GM12878 (cell line): ENCODE data around the gene ARHGAP26. TPM values are rescaled to one million over a fixed set of nuclear protein-coding genes. Genes with fewer than 3 reads are reported as not detected.
A peak's percentile ranks its signal among the peaks of the same experiment; 100 is the strongest.

Experiments
- ASH2L ChIP-seq: fragments of 300-600, 200-600 bp; sonication (generic); IDR thresholded peaks from 2 replicates; pipeline ENCODE4 v1.6.1; 2017; ENCODE audit warnings: low read depth, mild to moderate bottlenecking, borderline replicate concordance
- CHD4 ChIP-seq: fragments of 200-600 bp; sonication (generic); IDR thresholded peaks from 2 replicates; pipeline ENCODE4 v1.6.1; 2016; ENCODE audit warnings: mild to moderate bottlenecking
- CTCF ChIP-seq, 3 experiments: IDR thresholded peaks in 2 of 3; conservative IDR thresholded peaks in 1 of 3; 2 replicates each; pipeline ENCODE4 v1.5.1; 2011; ENCODE audit warnings: low read depth in 3 of 3, low read length in 3 of 3, mild to moderate bottlenecking in 3 of 3, control low read depth in 2 of 3, moderate library complexity in 2 of 3, inconsistent platforms in 1 of 3, mixed read lengths in 1 of 3; ENCODE audit not compliant: control insufficient read depth in 2 of 3, insufficient read depth in 1 of 3; ENCODE audit errors: extremely low read depth in 1 of 3
- EP300 ChIP-seq, 2 experiments: fragments of 150-350 bp in 1 of 2; IDR thresholded peaks; 2 replicates each; pipeline ENCODE4 v1.6.1; 2011 to 2012; ENCODE audit warnings: low read depth in 2 of 2, low read length in 2 of 2, borderline replicate concordance in 1 of 2, improper control_type of control experiment in 1 of 2, inconsistent platforms in 1 of 2; ENCODE audit not compliant: control insufficient read depth in 1 of 2
- GABPA ChIP-seq: IDR thresholded peaks from 2 replicates; pipeline ENCODE4 v1.6.1; 2014; ENCODE audit warnings: antibody characterized with exemption, low read depth, mild to moderate bottlenecking, inconsistent platforms
- HSF1 ChIP-seq: fragments of 150-350 bp; IDR thresholded peaks from 2 replicates; pipeline ENCODE4 v1.6.1; 2014; ENCODE audit warnings: mild to moderate bottlenecking, low read depth, low read length
- IRF4 ChIP-seq: IDR thresholded peaks from 2 replicates; pipeline ENCODE4 v1.6.1; 2011; ENCODE audit warnings: low read depth, low read length
- MEF2B ChIP-seq: fragments of 450-650 bp; IDR thresholded peaks from 2 replicates; pipeline ENCODE4 v1.6.1; 2018; ENCODE audit warnings: mild to moderate bottlenecking, moderate library complexity; ENCODE audit not compliant: partially characterized antibody, poor library complexity, severe bottlenecking
- MTA3 ChIP-seq: IDR thresholded peaks from 2 replicates; pipeline ENCODE4 v1.6.1; 2012; ENCODE audit warnings: low read length, inconsistent platforms, borderline replicate concordance
- PKNOX1 ChIP-seq: fragments of 450-650 bp; IDR thresholded peaks from 2 replicates; pipeline ENCODE4 v1.6.1; 2016; ENCODE audit warnings: mild to moderate bottlenecking
- PRDM15 ChIP-seq: fragments of 450-650 bp; formaldehyde crosslinking; IDR thresholded peaks from 2 replicates; pipeline ENCODE4 v1.4.0; 2020; ENCODE audit warnings: mild to moderate bottlenecking, moderate library complexity
- RUNX3 ChIP-seq: IDR thresholded peaks from 2 replicates; pipeline ENCODE4 v1.6.1; 2012; ENCODE audit warnings: low read length, inconsistent platforms
- SREBF2 ChIP-seq: IDR thresholded peaks from 2 replicates; pipeline ENCODE4 v1.6.1; 2012; ENCODE audit warnings: mild to moderate bottlenecking, low read length
- STAT3 ChIP-seq: IDR thresholded peaks from 2 replicates; pipeline ENCODE4 v1.6.1; 2011; ENCODE audit warnings: low read depth, low read length, improper control_type of control experiment
- USF1 ChIP-seq: IDR thresholded peaks from 2 replicates; pipeline ENCODE4 v1.6.1; 2011; ENCODE audit warnings: borderline replicate concordance, low read depth, mild to moderate bottlenecking, moderate library complexity, mixed read lengths, low read length; ENCODE audit not compliant: insufficient read depth; ENCODE audit errors: extremely low read length
- ZBED1 ChIP-seq: IDR thresholded peaks from 2 replicates; pipeline ENCODE4 v1.6.1; 2016; ENCODE audit warnings: borderline replicate concordance
- ZNF207 ChIP-seq: fragments of 450-650 bp; IDR thresholded peaks from 2 replicates; pipeline ENCODE4 v1.6.1; 2014; ENCODE audit warnings: antibody characterized with exemption, mild to moderate bottlenecking, borderline replicate concordance
- ZNF274 ChIP-seq: IDR thresholded peaks from one replicate; pipeline ENCODE4 v1.8.0; 2011; ENCODE audit not compliant: insufficient read length, insufficient read depth
- polyA plus RNA-seq, 11 experiments: library from polyadenylated mRNA; depleted of rRNA in 4 of 11; unstranded in 6 of 11; stranded (reverse) in 5 of 11; fragments of >200 nt; fragmentation: Nextera tagmentation in 4 of 11; fragmentation: Illumina TruSeq in 1 of 11; extraction: Ambion mirVana in 4 of 11; extraction: Trizol in 1 of 11; gene quantifications; 1 replicate in 1 of 11; 2 replicates in 10 of 11; pipeline versions ENCODE4 v1.2.1 to v1.2.3, GENCODE V29; 2011 to 2016; ENCODE audit warnings: inconsistent platforms in 2 of 11, missing spikeins in 2 of 11, low read depth in 1 of 11
- total RNA-seq, 4 experiments: library from RNA; depleted of rRNA in 3 of 4; stranded (reverse); fragments of >200 nt in 3 of 4; fragmentation: Illumina TruSeq in 1 of 4; extraction: Trizol in 1 of 4; gene quantifications; 2 replicates each; pipeline versions ENCODE4 v1.2.1 to v1.2.3, GENCODE V29; 2013 to 2021

The ARHGAP26 gene
- total and polyA plus RNA-seq, 10 of the 15 experiments (the other 5 are each of a cell fraction or from before 2014, with no cell fraction given) = 9.4 to 41.5 (median 19.3) TPM

GRCh38 chr5:143008809-143009521 lies 238.8 kb downstream of the ARHGAP26 start (continued):
- TF ChIP-seq HSF1 = 0 out of 2 replicates have a peak, but pooled peaks have one; percentile 40
- peak; percentile 96 for TF ChIP-seq RUNX3
- TF ChIP-seq GABPA = peak; percentile 83
- TF ChIP-seq USF1 = peak; percentile 55
- no peak for TF ChIP-seq STAT3
- TF ChIP-seq CTCF (IDR thresholded peaks at IDR 0.05 in 2 of 3, conservative IDR thresholded peaks at IDR 0.05 in 1 of 3; ENCODE audit: control insufficient read depth in 2 of 3, extremely low read depth in 1 of 3, insufficient read depth in 1 of 3, low read depth in 3 of 3, low read length in 3 of 3) = peak; percentile 13 to 25 (median 25); a peak in 2 of 6 replicates
- TF ChIP-seq MTA3 = peak; percentile 69; the same call in 1 of the 2 replicates
- peak; percentile 98 for TF ChIP-seq IRF4
- peak; percentile 94 for TF ChIP-seq MEF2B
- peak; percentile 73 for TF ChIP-seq PKNOX1
- TF ChIP-seq ZNF207 = no peak; the same call in 1 of the 2 replicates
- TF ChIP-seq ZNF274 = no peak
- peak; percentile 96 for TF ChIP-seq ZBED1
- TF ChIP-seq SREBF2 = no peak
- TF ChIP-seq CHD4 = no peak
- TF ChIP-seq EP300 (IDR thresholded peaks at IDR 0.05; ENCODE audit: borderline replicate concordance in 1 of 2, control insufficient read depth in 1 of 2, low read depth in 2 of 2, low read length in 2 of 2) = peak; percentile 100
- no peak for TF ChIP-seq ASH2L
- no peak for TF ChIP-seq PRDM15 (CRISPR knock-in tag)
